ENCODE results near the gene FOXE3. TPM values are rescaled to one million over a fixed set of nuclear protein-coding genes. Genes with fewer than 3 reads are reported as not detected.

Gene FOXE3
- total RNA-seq, 1 experiment from 2014 or later, result 0.15 TPM

DNA sequence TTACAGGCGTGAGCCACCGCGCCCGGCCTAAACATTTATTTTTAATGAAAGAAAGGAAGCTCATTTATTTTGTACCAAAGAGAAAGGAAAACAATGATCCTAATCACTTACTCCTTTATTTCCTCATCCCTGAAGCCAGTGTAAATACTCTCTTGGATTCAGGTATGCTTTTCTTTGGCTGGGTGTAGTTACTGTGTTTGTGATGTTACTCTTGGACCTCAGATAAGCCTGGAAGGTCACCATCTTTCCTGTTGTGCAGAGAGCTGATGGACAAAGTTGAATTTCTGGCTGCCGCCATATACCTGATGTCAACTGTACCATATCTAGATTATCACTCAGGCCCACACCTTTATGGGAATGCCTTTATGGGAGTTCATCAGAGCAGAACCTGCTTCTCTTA lies 35.4 kb upstream of the FOXE3 start:
- no peak overlapping the region for H2BK120ac ChIP-seq (ENCODE audit: low read depth, low read length, poor library complexity, severe bottlenecking)
- no peak overlapping the region for H3K4me2 ChIP-seq (ENCODE audit: insufficient read depth, insufficient read length, low read length)
- H3K9me3 ChIP-seq (ENCODE audit: control insufficient read depth, low read depth, low read length), result no peaks in the 10 kb centered on the region
- H3K79me1 ChIP-seq (ENCODE audit: insufficient read depth, low read depth, low read length, poor library complexity, severe bottlenecking), result no peaks in the 10 kb centered on the region
- no peak overlapping the region for H3T11ph ChIP-seq (ENCODE audit: low read length)
- no peak overlapping the region for H3K23ac ChIP-seq (ENCODE audit: insufficient read length, low read depth, low read length)
- Mint-ChIP-seq H3K9me3 (no peaks in the 10 kb centered on the region), H3K4me1 (peaks cover 11% of the 10 kb centered on the region in 2 experiments), H3K27ac (no peak overlapping the region), H3K27me3 (ENCODE audit: low read depth) (no peaks in the 10 kb centered on the region), H3K36me3 (ENCODE audit: insufficient read depth in 1 of 3, low read depth in 3 of 3) (peaks cover 0 to 7% (median 3%) of the 10 kb centered on the region in 3 experiments; a peak in 2 of 7 replicates), H3K4me3 (no peak overlapping the region)
- no peak overlapping the region for H2BK20ac ChIP-seq (ENCODE audit: low read depth, low read length, poor library complexity, severe bottlenecking)
- no peaks in the 10 kb centered on the region for H3K23me2 ChIP-seq (ENCODE audit: insufficient read length, low read depth, low read length, poor library complexity, severe bottlenecking)
- H2AK5ac ChIP-seq (ENCODE audit: insufficient read length, low read length), result no peak overlapping the region
- H4K5ac ChIP-seq (ENCODE audit: insufficient read length, low read depth, low read length), result no peak overlapping the region
- H2AFZ ChIP-seq (ENCODE audit: low read length), result no peak overlapping the region
- H3K27me3 ChIP-seq (ENCODE audit: insufficient read depth, low read length), result no peaks in the 10 kb centered on the region
- no peak for DNase-seq
- H2BK12ac ChIP-seq (ENCODE audit: insufficient read length, low read depth, low read length), result no peak overlapping the region
- H3K18ac ChIP-seq (ENCODE audit: insufficient read length, low read depth, low read length), result no peak overlapping the region
- no peaks in the 10 kb centered on the region for H3K79me2 ChIP-seq (ENCODE audit: insufficient read depth, low read length)
- no peak overlapping the region for H2BK15ac ChIP-seq (ENCODE audit: low read depth, low read length)
- no peak overlapping the region for H4K8ac ChIP-seq (replicated peaks; ENCODE audit: insufficient read length, low read depth, low read length)
- H4K20me1 ChIP-seq (ENCODE audit: control insufficient read depth, insufficient read depth, insufficient read length), result no peaks in the 10 kb centered on the region
- H3K9ac ChIP-seq (ENCODE audit: extremely low read depth, insufficient read length, low read length), result no peak overlapping the region
- no peak overlapping the region for H4K91ac ChIP-seq (ENCODE audit: insufficient read length, low read depth, low read length)
- H3K4me1 ChIP-seq (ENCODE audit: insufficient read depth, low read length), result no peaks in the 10 kb centered on the region; the same call in 1 of the 2 replicates
- no peak overlapping the region for H3K4ac ChIP-seq (ENCODE audit: low read depth, low read length)
- TF ChIP-seq, protein P1, sequence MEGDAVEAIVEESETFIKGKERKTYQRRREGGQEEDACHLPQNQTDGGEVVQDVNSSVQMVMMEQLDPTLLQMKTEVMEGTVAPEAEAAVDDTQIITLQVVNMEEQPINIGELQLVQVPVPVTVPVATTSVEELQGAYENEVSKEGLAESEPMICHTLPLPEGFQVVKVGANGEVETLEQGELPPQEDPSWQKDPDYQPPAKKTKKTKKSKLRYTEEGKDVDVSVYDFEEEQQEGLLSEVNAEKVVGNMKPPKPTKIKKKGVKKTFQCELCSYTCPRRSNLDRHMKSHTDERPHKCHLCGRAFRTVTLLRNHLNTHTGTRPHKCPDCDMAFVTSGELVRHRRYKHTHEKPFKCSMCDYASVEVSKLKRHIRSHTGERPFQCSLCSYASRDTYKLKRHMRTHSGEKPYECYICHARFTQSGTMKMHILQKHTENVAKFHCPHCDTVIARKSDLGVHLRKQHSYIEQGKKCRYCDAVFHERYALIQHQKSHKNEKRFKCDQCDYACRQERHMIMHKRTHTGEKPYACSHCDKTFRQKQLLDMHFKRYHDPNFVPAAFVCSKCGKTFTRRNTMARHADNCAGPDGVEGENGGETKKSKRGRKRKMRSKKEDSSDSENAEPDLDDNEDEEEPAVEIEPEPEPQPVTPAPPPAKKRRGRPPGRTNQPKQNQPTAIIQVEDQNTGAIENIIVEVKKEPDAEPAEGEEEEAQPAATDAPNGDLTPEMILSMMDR (conservative IDR thresholded peaks at IDR 0.05), result no peak
- no peak overlapping the region for H3K27ac ChIP-seq (ENCODE audit: insufficient read length, low read depth, low read length)
- no peak overlapping the region for H3K14ac ChIP-seq (ENCODE audit: insufficient read depth, low read length)
- WGBS (ENCODE audit: extremely low coverage, insufficient read length, low lambda C conversion rate), result no CpG with 5 or more reads among the region's 5 CpGs
- H3K56ac ChIP-seq (ENCODE audit: insufficient read length, low read depth, low read length), result no peak overlapping the region
- H2BK5ac ChIP-seq (ENCODE audit: insufficient read length, low read length), result no peak overlapping the region
